ENCODE data around the gene FGF6. TPM values are rescaled to one million over a fixed set of nuclear protein-coding genes. Genes with fewer than 3 reads are reported as not detected.

The FGF6 gene
- total and polyA plus RNA-seq, 10 of the 15 experiments (the other 5 are each of a cell fraction or from before 2014, with no cell fraction given) = not detected

GRCh38 chr12:4417936-4418335, 27.7 kb downstream of the FGF6 start (continued):
- TF ChIP-seq, protein P1, sequence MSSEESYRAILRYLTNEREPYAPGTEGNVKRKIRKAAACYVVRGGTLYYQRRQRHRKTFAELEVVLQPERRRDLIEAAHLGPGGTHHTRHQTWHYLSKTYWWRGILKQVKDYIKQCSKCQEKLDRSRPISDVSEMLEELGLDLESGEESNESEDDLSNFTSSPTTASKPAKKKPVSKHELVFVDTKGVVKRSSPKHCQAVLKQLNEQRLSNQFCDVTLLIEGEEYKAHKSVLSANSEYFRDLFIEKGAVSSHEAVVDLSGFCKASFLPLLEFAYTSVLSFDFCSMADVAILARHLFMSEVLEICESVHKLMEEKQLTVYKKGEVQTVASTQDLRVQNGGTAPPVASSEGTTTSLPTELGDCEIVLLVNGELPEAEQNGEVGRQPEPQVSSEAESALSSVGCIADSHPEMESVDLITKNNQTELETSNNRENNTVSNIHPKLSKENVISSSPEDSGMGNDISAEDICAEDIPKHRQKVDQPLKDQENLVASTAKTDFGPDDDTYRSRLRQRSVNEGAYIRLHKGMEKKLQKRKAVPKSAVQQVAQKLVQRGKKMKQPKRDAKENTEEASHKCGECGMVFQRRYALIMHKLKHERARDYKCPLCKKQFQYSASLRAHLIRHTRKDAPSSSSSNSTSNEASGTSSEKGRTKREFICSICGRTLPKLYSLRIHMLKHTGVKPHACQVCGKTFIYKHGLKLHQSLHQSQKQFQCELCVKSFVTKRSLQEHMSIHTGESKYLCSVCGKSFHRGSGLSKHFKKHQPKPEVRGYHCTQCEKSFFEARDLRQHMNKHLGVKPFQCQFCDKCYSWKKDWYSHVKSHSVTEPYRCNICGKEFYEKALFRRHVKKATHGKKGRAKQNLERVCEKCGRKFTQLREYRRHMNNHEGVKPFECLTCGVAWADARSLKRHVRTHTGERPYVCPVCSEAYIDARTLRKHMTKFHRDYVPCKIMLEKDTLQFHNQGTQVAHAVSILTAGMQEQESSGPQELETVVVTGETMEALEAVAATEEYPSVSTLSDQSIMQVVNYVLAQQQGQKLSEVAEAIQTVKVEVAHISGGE (CRISPR knock-in tag; IDR thresholded peaks at IDR 0.05) = no peak
- TF ChIP-seq GATAD2B (conservative IDR thresholded peaks at IDR 0.05; ENCODE audit: low read depth) (no peak), PAX5 (IDR thresholded peaks at IDR 0.05; ENCODE audit: borderline replicate concordance, low read depth, low read length) (no peak), ESRRA (IDR thresholded peaks at IDR 0.05; ENCODE audit: low read length) (no peak), ZNF687 (IDR thresholded peaks at IDR 0.05) (no peak), RAD51 (IDR thresholded peaks at IDR 0.05) (no peak), ZSCAN29 (IDR thresholded peaks at IDR 0.05) (no peak), SP1 (IDR thresholded peaks at IDR 0.05; ENCODE audit: low read depth, low read length) (no peak)
- TF ChIP-seq, protein P2, sequence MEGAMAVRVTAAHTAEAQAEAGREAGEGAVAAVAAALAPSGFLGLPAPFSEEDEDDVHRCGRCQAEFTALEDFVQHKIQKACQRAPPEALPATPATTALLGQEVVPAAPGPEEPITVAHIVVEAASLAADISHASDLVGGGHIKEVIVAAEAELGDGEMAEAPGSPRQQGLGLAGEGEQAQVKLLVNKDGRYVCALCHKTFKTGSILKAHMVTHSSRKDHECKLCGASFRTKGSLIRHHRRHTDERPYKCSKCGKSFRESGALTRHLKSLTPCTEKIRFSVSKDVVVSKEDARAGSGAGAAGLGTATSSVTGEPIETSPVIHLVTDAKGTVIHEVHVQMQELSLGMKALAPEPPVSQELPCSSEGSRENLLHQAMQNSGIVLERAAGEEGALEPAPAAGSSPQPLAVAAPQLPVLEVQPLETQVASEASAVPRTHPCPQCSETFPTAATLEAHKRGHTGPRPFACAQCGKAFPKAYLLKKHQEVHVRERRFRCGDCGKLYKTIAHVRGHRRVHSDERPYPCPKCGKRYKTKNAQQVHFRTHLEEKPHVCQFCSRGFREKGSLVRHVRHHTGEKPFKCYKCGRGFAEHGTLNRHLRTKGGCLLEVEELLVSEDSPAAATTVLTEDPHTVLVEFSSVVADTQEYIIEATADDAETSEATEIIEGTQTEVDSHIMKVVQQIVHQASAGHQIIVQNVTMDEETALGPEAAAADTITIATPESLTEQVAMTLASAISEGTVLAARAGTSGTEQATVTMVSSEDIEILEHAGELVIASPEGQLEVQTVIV (IDR thresholded peaks at IDR 0.05; ENCODE audit: borderline replicate concordance, partially characterized antibody) = no peak

Measured in GM12878 (cell line).